GM03348 (cell line): ENCODE results near the gene CMTM6.
A peak's percentile ranks its signal among the peaks of the same experiment; 100 is the strongest.
"Not testable (repeated sequence)": the region's sequence is repeated elsewhere in the genome, so short reads cannot be mapped to it uniquely, and the experiment has no call there.

ENCODE experiments used
- DNase-seq: peaks from one replicate; pipeline ENCODE4 v3.0.0; 2012; ENCODE audit warnings: low spot score

The CMTM6 gene

GRCh38 chr3:32502118-32502945 is at the start of gene CMTM6:
CMTM6 (minus strand) TSS chr3:32502852; CDS start chr3:32502745, 107 bp downstream.
- DNase-seq = peak; percentile 98

- no peak for DNase-seq
Measured at GRCh38 chr3:32552013-32552412, 49.4 kb upstream of the CMTM6 start.

- DNase-seq = no peak
Measured at GRCh38 chr3:32551496-32551895, 48.8 kb upstream of the CMTM6 start.

GRCh38 chr3:32551087-32551486 is 48.4 kb upstream of the CMTM6 start:
- no peak for DNase-seq

GRCh38 chr3:32545305-32545704 is 42.7 kb upstream of the CMTM6 start:
- DNase-seq = no peak

- DNase-seq = no peak
Measured at GRCh38 chr3:32544894-32545293, 42.2 kb upstream of the CMTM6 start.

GRCh38 chr3:32542807-32543206 is 40.2 kb upstream of the CMTM6 start:
- no peak for DNase-seq

- no peak for DNase-seq
Measured at GRCh38 chr3:32540899-32541298, 38.2 kb upstream of the CMTM6 start.

- DNase-seq = no peak
Measured at GRCh38 chr3:32532434-32532833, 29.8 kb upstream of the CMTM6 start.

GRCh38 chr3:32531010-32531647 is 28.5 kb upstream of the CMTM6 start:
- no peak for DNase-seq

- no peak for DNase-seq
Measured at GRCh38 chr3:32525720-32526119, 23.1 kb upstream of the CMTM6 start.

- DNase-seq = no peak
Measured at GRCh38 chr3:32522682-32523081, 20.0 kb upstream of the CMTM6 start.

- not testable (repeated sequence) for DNase-seq
Measured at GRCh38 chr3:32518921-32519320, 16.3 kb upstream of the CMTM6 start.

- not testable (repeated sequence) for DNase-seq
Measured at GRCh38 chr3:32516751-32517150, 14.1 kb upstream of the CMTM6 start.

- no peak for DNase-seq
Measured at GRCh38 chr3:32511005-32511404, 8.4 kb upstream of the CMTM6 start.

GRCh38 chr3:32510075-32510724 is 7.5 kb upstream of the CMTM6 start:
- peak; percentile 74 for DNase-seq

- peak; percentile 23 for DNase-seq
Measured at GRCh38 chr3:32508711-32509110, 6.1 kb upstream of the CMTM6 start.

GRCh38 chr3:32506466-32506865 is 3.8 kb upstream of the CMTM6 start:
- DNase-seq = no peak

GRCh38 chr3:32502946-32503286 is 264 bp upstream of the CMTM6 start:
- DNase-seq = no peak

GRCh38 chr3:32501783-32502117 is 902 bp downstream of the CMTM6 start:
- no peak for DNase-seq

- no peak for DNase-seq
Measured at GRCh38 chr3:32500880-32501782, 1.5 kb downstream of the CMTM6 start.

- DNase-seq = no peak
Measured at GRCh38 chr3:32500231-32500630, 2.4 kb downstream of the CMTM6 start.
